ENCODE measurements around the gene PTGER2. TPM values are rescaled to one million over a fixed set of nuclear protein-coding genes. Genes with fewer than 3 reads are reported as not detected.

Gene PTGER2
- total RNA-seq, 1 experiment from 2014 or later = not detected

DNA sequence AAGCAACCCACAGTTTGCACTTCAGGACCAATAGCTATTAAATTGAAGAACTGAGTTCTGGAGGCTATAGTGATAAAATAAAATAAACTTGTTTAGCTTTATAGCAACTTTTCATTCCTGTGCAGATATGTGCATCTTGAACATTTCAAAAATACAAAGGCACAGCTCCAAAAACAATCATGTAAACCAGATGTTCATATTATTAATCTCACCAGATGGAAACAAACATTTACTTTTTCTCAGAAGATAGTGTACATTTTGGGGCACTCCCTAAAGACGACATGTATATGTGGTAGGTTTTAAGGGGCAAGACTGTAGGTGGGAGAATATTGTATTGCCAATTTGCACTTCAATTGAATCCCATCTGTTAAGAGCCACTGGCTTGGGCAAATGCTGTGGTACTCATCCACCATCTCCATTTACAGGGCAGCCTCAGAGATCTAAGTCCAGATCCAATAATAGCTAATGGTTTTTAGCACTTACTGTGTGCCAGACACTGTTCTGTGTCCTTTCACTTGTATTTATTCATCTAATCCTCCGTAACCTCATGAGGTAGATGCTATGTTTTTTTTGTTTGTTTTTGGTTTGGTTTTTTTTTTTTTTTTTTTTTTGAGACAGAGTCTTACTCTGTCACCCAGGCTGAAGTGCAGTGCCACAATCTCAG lies 49.1 kb downstream of the PTGER2 start:
- Histone ChIP-seq H3K9ac (ENCODE audit: low read length) (no peak overlapping the region), H3K27ac (ENCODE audit: low read length) (no peak overlapping the region), H3K4me3 (ENCODE audit: low read length) (no peak overlapping the region), H3K79me2 (ENCODE audit: low read length) (no peaks in the 10 kb centered on the region), H3K9me2 (replicated peaks; ENCODE audit: insufficient read depth, low read length) (no peaks in the 10 kb centered on the region), H4K20me1 (ENCODE audit: insufficient read depth, low read depth, low read length) (no peaks in the 10 kb centered on the region), H3K9me3 (ENCODE audit: low read length) (no peaks in the 10 kb centered on the region), H3K4me1 (ENCODE audit: low read length) (no peaks in the 10 kb centered on the region), H3K36me3 (ENCODE audit: insufficient read depth, low read length) (no peaks in the 10 kb centered on the region), H3K27me3 (ENCODE audit: low read length) (no peaks in the 10 kb centered on the region), H3K4me2 (ENCODE audit: low read depth, low read length, poor library complexity, severe bottlenecking) (no peak overlapping the region), H2AFZ (ENCODE audit: low read length) (no peak overlapping the region)
- DNase-seq = no peak

DNA sequence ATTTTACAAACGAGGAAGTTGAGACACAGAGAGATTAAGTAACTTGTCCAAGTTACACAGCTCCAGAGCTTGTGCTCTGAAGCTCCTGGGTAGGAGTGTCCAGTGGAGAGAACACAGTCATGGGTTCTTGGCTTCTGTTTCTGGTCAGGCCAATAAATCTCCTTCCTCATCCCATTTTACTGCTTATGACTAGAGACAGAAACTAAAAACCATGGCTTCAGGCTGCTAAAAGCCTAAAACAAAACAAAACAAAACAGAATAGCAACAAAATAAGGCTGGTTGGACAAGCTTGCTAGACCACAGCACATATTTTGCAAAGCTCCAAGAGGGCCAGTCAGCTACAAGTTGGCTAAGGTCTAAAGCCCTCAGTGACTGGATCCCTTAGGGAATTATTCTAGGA lies 49.8 kb downstream of the PTGER2 start:
- Histone ChIP-seq H3K9ac (ENCODE audit: low read length) (no peak overlapping the region), H3K27me3 (ENCODE audit: low read length) (no peaks in the 10 kb centered on the region), H3K4me2 (ENCODE audit: low read depth, low read length, poor library complexity, severe bottlenecking) (no peak overlapping the region), H2AFZ (ENCODE audit: low read length) (no peak overlapping the region), H3K4me1 (ENCODE audit: low read length) (no peaks in the 10 kb centered on the region), H3K9me2 (replicated peaks; ENCODE audit: insufficient read depth, low read length) (no peaks in the 10 kb centered on the region), H3K9me3 (ENCODE audit: low read length) (no peaks in the 10 kb centered on the region), H3K79me2 (ENCODE audit: low read length) (no peaks in the 10 kb centered on the region), H3K27ac (ENCODE audit: low read length) (no peak overlapping the region), H3K36me3 (ENCODE audit: insufficient read depth, low read length) (no peaks in the 10 kb centered on the region), H4K20me1 (ENCODE audit: insufficient read depth, low read depth, low read length) (no peaks in the 10 kb centered on the region), H3K4me3 (ENCODE audit: low read length) (no peak overlapping the region)
- DNase-seq = no peak

GRCh38 chr14:52365071-52365470 lies 51.0 kb downstream of the PTGER2 start:
- Histone ChIP-seq H3K9ac (ENCODE audit: low read length) (no peak overlapping the region), H4K20me1 (ENCODE audit: insufficient read depth, low read depth, low read length) (no peaks in the 10 kb centered on the region), H3K4me2 (ENCODE audit: low read depth, low read length, poor library complexity, severe bottlenecking) (no peak overlapping the region), H3K4me1 (ENCODE audit: low read length) (no peaks in the 10 kb centered on the region), H3K4me3 (ENCODE audit: low read length) (no peak overlapping the region), H3K36me3 (ENCODE audit: insufficient read depth, low read length) (no peaks in the 10 kb centered on the region), H3K79me2 (ENCODE audit: low read length) (no peaks in the 10 kb centered on the region), H3K27me3 (ENCODE audit: low read length) (no peaks in the 10 kb centered on the region), H3K9me3 (ENCODE audit: low read length) (no peaks in the 10 kb centered on the region), H3K9me2 (replicated peaks; ENCODE audit: insufficient read depth, low read length) (no peaks in the 10 kb centered on the region), H3K27ac (ENCODE audit: low read length) (no peak overlapping the region), H2AFZ (ENCODE audit: low read length) (no peak overlapping the region)
- no peak for DNase-seq

DNA sequence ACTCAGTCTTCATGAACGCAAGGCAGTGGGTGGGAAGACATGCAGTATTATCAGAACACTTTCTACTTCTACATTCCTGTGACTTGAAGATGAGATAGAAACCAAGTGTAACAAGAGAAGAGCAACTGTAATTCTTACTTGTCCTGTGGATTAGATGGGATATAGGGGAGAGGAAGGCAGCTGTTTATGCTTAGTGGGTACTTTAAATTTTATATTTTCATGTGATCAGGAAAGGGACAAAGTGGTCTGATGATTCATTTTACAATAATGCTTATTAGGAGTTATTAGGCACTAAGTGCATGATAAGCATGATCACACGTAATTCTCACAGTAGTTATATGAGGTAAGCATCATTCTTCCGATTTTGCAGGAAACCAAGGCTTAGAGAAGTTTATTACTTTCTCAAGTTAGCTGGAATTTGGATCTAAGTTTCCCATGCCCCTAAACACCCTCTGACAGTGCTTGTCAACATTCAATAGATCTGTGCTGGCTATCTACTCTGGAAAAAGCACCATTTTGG lies 52.7 kb downstream of the PTGER2 start:
- Histone ChIP-seq H4K20me1 (ENCODE audit: insufficient read depth, low read depth, low read length) (no peaks in the 10 kb centered on the region), H3K36me3 (ENCODE audit: insufficient read depth, low read length) (no peaks in the 10 kb centered on the region), H2AFZ (ENCODE audit: low read length) (no peak overlapping the region), H3K27me3 (ENCODE audit: low read length) (no peaks in the 10 kb centered on the region), H3K27ac (ENCODE audit: low read length) (no peak overlapping the region), H3K9me2 (replicated peaks; ENCODE audit: insufficient read depth, low read length) (no peaks in the 10 kb centered on the region), H3K9ac (ENCODE audit: low read length) (no peak overlapping the region), H3K79me2 (ENCODE audit: low read length) (no peaks in the 10 kb centered on the region), H3K4me3 (ENCODE audit: low read length) (no peak overlapping the region), H3K4me1 (ENCODE audit: low read length) (no peaks in the 10 kb centered on the region), H3K4me2 (ENCODE audit: low read depth, low read length, poor library complexity, severe bottlenecking) (no peak overlapping the region), H3K9me3 (ENCODE audit: low read length) (no peaks in the 10 kb centered on the region)
- no peak for DNase-seq

GRCh38 chr14:52369305-52369801 lies 55.2 kb downstream of the PTGER2 start:
- no peak overlapping the region for H2AFZ ChIP-seq (ENCODE audit: low read length)

DNA sequence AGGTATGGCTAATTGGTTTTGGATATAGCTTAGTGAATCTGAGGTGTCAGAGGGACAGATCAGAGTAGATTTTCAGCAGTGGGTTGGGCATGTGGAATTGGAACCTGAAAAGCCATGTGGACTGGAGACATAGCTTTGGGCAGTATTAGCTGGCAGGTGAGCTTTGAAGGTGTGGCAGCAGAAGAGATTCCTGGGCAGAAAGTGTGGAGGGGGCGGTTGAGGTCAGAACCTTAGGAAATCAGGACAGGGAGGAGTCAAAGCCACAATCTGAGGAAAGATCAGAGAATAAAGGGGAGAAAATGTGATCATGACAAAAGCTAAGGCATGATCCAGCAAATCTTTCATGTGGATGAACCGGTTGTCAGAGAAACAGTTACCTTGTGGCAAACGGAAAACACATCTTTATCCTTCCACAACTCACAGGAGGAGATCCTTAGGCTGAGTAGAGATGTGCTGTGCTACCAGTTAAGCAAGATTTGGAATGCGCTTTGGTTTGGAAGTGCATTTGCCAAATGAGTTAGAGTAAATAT lies 56.4 kb downstream of the PTGER2 start:
- H3K4me2 ChIP-seq (ENCODE audit: low read depth, low read length, poor library complexity, severe bottlenecking) = no peak overlapping the region
- DNase-seq = peak; percentile 43
- H3K9me2 ChIP-seq (replicated peaks; ENCODE audit: insufficient read depth, low read length) = no peaks in the 10 kb centered on the region
- no peaks in the 10 kb centered on the region for H3K27me3 ChIP-seq (ENCODE audit: low read length)
- no peaks in the 10 kb centered on the region for H3K9me3 ChIP-seq (ENCODE audit: low read length)
- H3K9ac ChIP-seq (ENCODE audit: low read length) = no peak overlapping the region
- H3K79me2 ChIP-seq (ENCODE audit: low read length) = no peaks in the 10 kb centered on the region
- no peak overlapping the region for H3K4me3 ChIP-seq (ENCODE audit: low read length)
- no peaks in the 10 kb centered on the region for H3K4me1 ChIP-seq (ENCODE audit: low read length)
- H2AFZ ChIP-seq (ENCODE audit: low read length) = no peak overlapping the region
- H3K27ac ChIP-seq (ENCODE audit: low read length) = no peak overlapping the region
- no peaks in the 10 kb centered on the region for H3K36me3 ChIP-seq (ENCODE audit: insufficient read depth, low read length)
- H4K20me1 ChIP-seq (ENCODE audit: insufficient read depth, low read depth, low read length) = no peaks in the 10 kb centered on the region

More at GRCh38 chr14:52369305-52369801, 55.2 kb downstream of the PTGER2 start:
- no peaks in the 10 kb centered on the region for H3K79me2 ChIP-seq (ENCODE audit: low read length)
- no peak for DNase-seq
- H3K27me3 ChIP-seq (ENCODE audit: low read length) = no peaks in the 10 kb centered on the region
- H3K4me3 ChIP-seq (ENCODE audit: low read length) = no peak overlapping the region
- no peaks in the 10 kb centered on the region for H3K4me1 ChIP-seq (ENCODE audit: low read length)
- no peaks in the 10 kb centered on the region for H4K20me1 ChIP-seq (ENCODE audit: insufficient read depth, low read depth, low read length)
- H3K36me3 ChIP-seq (ENCODE audit: insufficient read depth, low read length) = no peaks in the 10 kb centered on the region
- no peaks in the 10 kb centered on the region for H3K9me3 ChIP-seq (ENCODE audit: low read length)
- no peak overlapping the region for H3K4me2 ChIP-seq (ENCODE audit: low read depth, low read length, poor library complexity, severe bottlenecking)
- no peaks in the 10 kb centered on the region for H3K9me2 ChIP-seq (replicated peaks; ENCODE audit: insufficient read depth, low read length)
- H3K9ac ChIP-seq (ENCODE audit: low read length) = no peak overlapping the region
- no peak overlapping the region for H3K27ac ChIP-seq (ENCODE audit: low read length)

DNA sequence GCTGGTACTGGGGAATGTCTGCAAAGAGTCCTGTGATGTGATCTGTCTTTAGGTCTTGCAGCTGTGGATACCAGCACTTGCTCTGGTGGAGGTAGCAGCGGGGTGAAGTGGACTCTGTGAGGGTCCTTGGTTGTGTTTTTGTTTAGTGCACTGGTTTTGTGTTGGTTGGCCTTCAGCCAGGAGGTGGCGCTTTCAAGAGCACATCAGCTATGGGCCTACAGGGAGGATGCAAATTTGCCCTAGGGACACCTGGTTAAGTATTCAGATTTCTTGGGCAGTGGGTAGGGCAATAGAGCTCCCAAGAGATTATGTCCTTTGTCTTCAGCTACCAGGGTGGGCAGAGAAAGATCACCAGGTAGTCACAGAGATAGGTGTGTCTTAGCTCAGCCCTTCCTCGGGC lies 63.8 kb downstream of the PTGER2 start:
- Histone ChIP-seq H2AFZ (ENCODE audit: low read length) (no peak overlapping the region), H4K20me1 (ENCODE audit: insufficient read depth, low read depth, low read length) (no peaks in the 10 kb centered on the region)
- DNase-seq = peak; percentile 80

More for the DNA sequence above, 63.8 kb downstream of the PTGER2 start:
- Histone ChIP-seq H3K4me3 (ENCODE audit: low read length) (no peak overlapping the region), H3K27ac (ENCODE audit: low read length) (no peak overlapping the region), H3K9me2 (replicated peaks; ENCODE audit: insufficient read depth, low read length) (no peaks in the 10 kb centered on the region), H3K27me3 (ENCODE audit: low read length) (no peaks in the 10 kb centered on the region), H3K36me3 (ENCODE audit: insufficient read depth, low read length) (no peaks in the 10 kb centered on the region), H3K9ac (ENCODE audit: low read length) (no peak overlapping the region), H3K9me3 (ENCODE audit: low read length) (no peaks in the 10 kb centered on the region), H3K79me2 (ENCODE audit: low read length) (no peaks in the 10 kb centered on the region), H3K4me2 (ENCODE audit: low read depth, low read length, poor library complexity, severe bottlenecking) (no peak overlapping the region), H3K4me1 (ENCODE audit: low read length) (peaks cover 7% of the 10 kb centered on the region)

Data from Karpas-422 (cell line).